HepG2 (cell line): Measurements from ENCODE around the gene CERS3.

ENCODE experiments used
- KDM5A ChIP-seq: fragments of 200-600 bp; sonication (generic); IDR thresholded peaks from 2 replicates; pipeline ENCODE4 v1.7.0; 2018; ENCODE audit warnings: antibody characterized with exemption, mild to moderate bottlenecking, low read length, borderline replicate concordance
- PREB ChIP-seq: sonication (generic); formaldehyde crosslinking; IDR thresholded peaks from 2 replicates; pipeline ENCODE4 v1.4.0; 2020; ENCODE audit warnings: missing genetic modification reagents

DNA sequence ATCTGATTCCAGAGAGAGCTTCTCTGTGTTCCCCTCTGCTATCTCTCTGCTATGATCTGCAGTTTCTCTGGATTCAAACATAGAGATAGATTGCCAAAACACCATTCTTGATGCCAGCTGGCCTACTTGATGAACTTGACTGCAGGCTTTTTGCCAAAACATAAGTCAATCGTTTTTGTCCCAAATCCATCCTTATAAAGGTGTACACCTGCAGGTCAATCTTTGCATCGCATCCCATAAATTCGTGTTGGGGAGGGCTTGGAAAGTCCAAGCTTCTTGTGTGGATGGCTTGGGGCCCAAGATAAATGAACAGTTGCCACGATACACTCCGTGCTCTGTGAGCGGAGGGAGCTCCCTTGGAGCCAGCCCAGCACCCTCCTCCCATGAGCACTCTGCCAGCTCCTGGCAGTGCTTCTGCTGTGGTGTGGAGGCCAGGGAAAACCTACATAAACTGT, 2.7 kb downstream of the CERS3 start:
- TF ChIP-seq KDM5A (no peak), PREB (no peak)
